HCT116 (cell line): ENCODE results near the gene NKTR. TPM values are rescaled to one million over a fixed set of nuclear protein-coding genes. Genes with fewer than 3 reads are reported as not detected.

Experiments used
- ATAC-seq: fragments of 200-7000 bp; cut with Tn5 transposase; 2 replicates; pipeline ENCODE4 v1.9.1; 2020; ENCODE audit warnings: mild to moderate bottlenecking, moderate library complexity
- BruUV-seq: library from RNA; stranded (reverse); fragments of 400-500 nt; replicated peaks from 2 replicates; lab custom pipeline; 2021; lab: Mats Ljungman, UMichigan
- CTCF ChIA-PET: fragments of 300-600 bp; sonication (Branson Sonifier 250); formaldehyde crosslinking; loops from one replicate; lab custom pipeline; 2021; ENCODE audit warnings: antibody characterized with exemption; lab: Charles Lee
- POLR2A ChIA-PET: fragments of 300-600, 350-600 bp; sonication (Branson Sonifier 250); formaldehyde crosslinking; loops from one replicate; lab custom pipeline; 2021; ENCODE audit warnings: antibody characterized with exemption; lab: Charles Lee
- RAD21 ChIA-PET, 2 experiments: fragments of 300-600 bp; sonication (Branson Sonifier 250); formaldehyde crosslinking; loops; one replicate each; lab custom pipeline; 2023; ENCODE audit warnings: low total read pairs in 2 of 2; ENCODE audit not compliant: uncharacterized antibody in 2 of 2, unreplicated experiment in 2 of 2, low non-redundant PET in 1 of 2; lab: Charles Lee
- DNase-seq: peaks from one replicate; pipeline ENCODE4 v3.0.0-alpha.2; 2010; ENCODE audit warnings: low read depth, low spot score
- H2AFZ ChIP-seq: fragments of 200-600 bp; shearing (Covaris generic), sonication (generic); 2 replicates; pipeline ENCODE4 v1.6.1; 2017; ENCODE audit warnings: low read depth, mixed run types, mixed read lengths, antibody characterized with exemption, low read length; ENCODE audit not compliant: poor library complexity, severe bottlenecking
- H3K27ac ChIP-seq: 2 replicates; pipeline ENCODE4 v1.5.1; 2012; ENCODE audit warnings: low read depth, low read length
- H3K27me3 ChIP-seq: fragments of 200-600 bp; sonication (generic); 2 replicates; pipeline ENCODE4 v1.6.1; 2016; ENCODE audit warnings: mixed run types, low read length, mixed read lengths; ENCODE audit not compliant: insufficient read depth
- H3K36me3 ChIP-seq, 2 experiments: fragments of 200-500 bp in 1 of 2; fragments of 200-600 bp in 1 of 2; sonication (Bioruptor generic) in 1 of 2; sonication (generic) in 1 of 2; 2 replicates each; pipeline versions ENCODE4 v1.5.1 to v1.6.1; 2014 to 2016; ENCODE audit warnings: low read length in 2 of 2, inconsistent platforms in 1 of 2, mixed read lengths in 1 of 2, mixed run types in 1 of 2; ENCODE audit not compliant: insufficient read depth in 2 of 2, control insufficient read depth in 1 of 2
- H3K4me1 ChIP-seq, 2 experiments: fragments of 200-600 bp in 1 of 2; sonication (generic) in 1 of 2; 2 replicates each; pipeline versions ENCODE4 v1.5.1 to v1.6.1; 2012 to 2017; ENCODE audit warnings: low read length in 2 of 2, inconsistent platforms in 1 of 2, mild to moderate bottlenecking in 1 of 2, mixed read lengths in 1 of 2, mixed run types in 1 of 2, moderate library complexity in 1 of 2; ENCODE audit not compliant: insufficient read depth in 2 of 2, control insufficient read depth in 1 of 2
- H3K4me2 ChIP-seq: fragments of 200-600 bp; sonication (generic); 2 replicates; pipeline ENCODE4 v1.6.1; 2017; ENCODE audit warnings: mixed run types, low read length, mixed read lengths
- H3K4me3 ChIP-seq, 2 experiments: fragments of 200-600 bp in 1 of 2; sonication (generic) in 1 of 2; replicated peaks in 1 of 2; 2 replicates each; pipeline ENCODE4 v1.5.1; 2011 to 2016; ENCODE audit warnings: low read length in 2 of 2, control low read depth in 1 of 2, low read depth in 1 of 2, mild to moderate bottlenecking in 1 of 2, mixed read lengths in 1 of 2, mixed run types in 1 of 2
- H3K79me2 ChIP-seq: fragments of 200-600 bp; sonication (generic); 2 replicates; pipeline ENCODE4 v1.6.1; 2017; ENCODE audit warnings: mild to moderate bottlenecking, mixed run types, low read length, moderate library complexity, mixed read lengths; ENCODE audit not compliant: insufficient read depth
- H3K9ac ChIP-seq: fragments of 200-600 bp; sonication (generic); 2 replicates; pipeline ENCODE4 v1.6.1; 2016; ENCODE audit warnings: low read length, mixed read lengths
- H3K9me2 ChIP-seq: fragments of 200-600 bp; sonication (generic), shearing (Covaris generic); 2 replicates; pipeline ENCODE4 v1.6.1; 2017; ENCODE audit warnings: mixed run types, mild to moderate bottlenecking, moderate library complexity; ENCODE audit not compliant: insufficient read depth
- H3K9me3 ChIP-seq, 2 experiments: fragments of 200-500 bp in 1 of 2; fragments of 200-600 bp in 1 of 2; sonication (Bioruptor generic) in 1 of 2; sonication (generic) in 1 of 2; 2 replicates each; pipeline ENCODE4 v1.6.1; 2014 to 2017; ENCODE audit warnings: low read length in 2 of 2, mixed read lengths in 2 of 2, inconsistent platforms in 1 of 2, low read depth in 1 of 2, mild to moderate bottlenecking in 1 of 2, mixed run types in 1 of 2, moderate library complexity in 1 of 2; ENCODE audit not compliant: control insufficient read depth in 1 of 2, insufficient read depth in 1 of 2
- H4K20me1 ChIP-seq: fragments of 200-600 bp; sonication (generic), shearing (Covaris generic); 2 replicates; pipeline ENCODE4 v1.6.1; 2017; ENCODE audit warnings: mixed run types, mild to moderate bottlenecking, moderate library complexity; ENCODE audit not compliant: insufficient read depth
- ATF3 ChIP-seq: IDR thresholded peaks from 2 replicates; pipeline ENCODE4 v1.6.1; 2012
- CEBPB ChIP-seq: IDR thresholded peaks from 2 replicates; pipeline ENCODE4 v1.6.1; 2012; ENCODE audit warnings: low read depth
- ELF1 ChIP-seq: IDR thresholded peaks from 2 replicates; pipeline ENCODE4 v1.6.1; 2012; ENCODE audit warnings: low read depth, borderline replicate concordance
- EZH2 ChIP-seq: fragments of 200-600 bp; sonication (generic); IDR thresholded peaks from 2 replicates; pipeline ENCODE4 v1.6.1; 2017; ENCODE audit warnings: antibody characterized with exemption, mixed run types
- FOSL1 ChIP-seq: IDR thresholded peaks from 2 replicates; pipeline ENCODE4 v1.6.1; 2012; ENCODE audit warnings: low read depth
- JUND ChIP-seq: IDR thresholded peaks from 2 replicates; pipeline ENCODE4 v1.6.1; 2012
- POLR2AphosphoS5 ChIP-seq: IDR thresholded peaks from 2 replicates; pipeline ENCODE4 v1.6.1; 2011; ENCODE audit warnings: mild to moderate bottlenecking, low read depth, low read length, moderate library complexity
- REST ChIP-seq: IDR thresholded peaks from 2 replicates; pipeline ENCODE4 v1.6.1; 2012; ENCODE audit warnings: low read depth
- SIN3A ChIP-seq: IDR thresholded peaks from 2 replicates; pipeline ENCODE4 v1.6.1; 2012; ENCODE audit warnings: low read depth
- SP1 ChIP-seq: IDR thresholded peaks from 2 replicates; pipeline ENCODE4 v1.6.1; 2012; ENCODE audit warnings: low read depth
- ZFX ChIP-seq: fragments of 450-650 bp; IDR thresholded peaks from 2 replicates; pipeline ENCODE4 v1.6.1; 2017
- ZNF274 ChIP-seq: fragments of 200-500 bp; sonication (Bioruptor generic); IDR thresholded peaks from 2 replicates; pipeline ENCODE4 v1.6.1; 2014; ENCODE audit warnings: mild to moderate bottlenecking, low read depth, low read length, inconsistent platforms
- intact Hi-C: fragments of 100-400 bp; cut with micrococcal nuclease; formaldehyde crosslinking; loops from 2 replicates; pipeline ENCODE4 v1.10.0; 2022
- total RNA-seq: library from RNA; stranded (reverse); gene quantifications from one replicate; pipeline ENCODE4 v1.2.1, GENCODE V29; 2021; ENCODE audit not compliant: unreplicated experiment

Gene NKTR
- total RNA-seq, 1 experiment from 2014 or later = 59.7 TPM

GRCh38 chr3:42655980-42656679, 55.6 kb downstream of the NKTR start:
- no peaks in the 10 kb centered on the region for H3K9me3 ChIP-seq
- POLR2A ChIA-PET = no interaction called here
- no peak overlapping the region for H3K4me3 ChIP-seq
- intact Hi-C loops = no loop called here
- TF ChIP-seq REST (no peak), ELF1 (no peak), ZNF274 (no peak), ZFX (no peak), SIN3A (no peak), FOSL1 (no peak), EZH2 (no peak), POLR2AphosphoS5 (no peak), CEBPB (no peak), ATF3 (no peak), JUND (no peak), SP1 (no peak)
- H3K4me2 ChIP-seq = peak overlapping the region; percentile 99
- H3K27ac ChIP-seq = peak overlapping the region; percentile 84; the same call in 1 of the 2 replicates
- H3K9ac ChIP-seq = peak overlapping the region; percentile 86; the same call in 1 of the 2 replicates
- DNase-seq = no peak
- ATAC-seq = no peak
- peaks cover 37 to 52% of the 10 kb centered on the region in 2 experiments for H3K4me1 ChIP-seq
- peaks cover 16% of the 10 kb centered on the region; the same call in 1 of the 2 replicates for H3K79me2 ChIP-seq
- CTCF ChIA-PET = interaction anchor here (1.1 kb wide), 1 partner anchor 90 kb away, joined by 4 read pairs; no protein-coding TSS in a partner anchor
- no peaks in the 10 kb centered on the region for H3K36me3 ChIP-seq
- H3K9me2 ChIP-seq = no peaks in the 10 kb centered on the region
- no peaks in the 10 kb centered on the region for H3K27me3 ChIP-seq
- BruUV-seq = no TSS peak
- no peak overlapping the region for H2AFZ ChIP-seq
- RAD21 ChIA-PET = no interaction called here
- H4K20me1 ChIP-seq = no peaks in the 10 kb centered on the region
